IMR-90 (cell line): ENCODE results near the gene A1BG. TPM values are rescaled to one million over a fixed set of nuclear protein-coding genes. Genes with fewer than 3 reads are reported as not detected.
"Not testable (repeated sequence)": the region's sequence is repeated elsewhere in the genome, so short reads cannot be mapped to it uniquely, and the experiment has no call there.

Experiments
- ATAC-seq: fragments of 200-7000 bp; cut with Tn5 transposase; 2 replicates; pipeline ENCODE4 v1.9.1; 2020; ENCODE audit warnings: low read depth, mild to moderate bottlenecking, moderate library complexity
- BruUV-seq: library from RNA; stranded (reverse); fragments of 400-500 nt; replicated peaks from 2 replicates; lab custom pipeline; 2021; lab: Mats Ljungman, UMichigan
- CTCF ChIA-PET: fragments of 300-600 bp; formaldehyde crosslinking; extraction: SDS; loops from one replicate; lab custom pipeline; 2021; ENCODE audit warnings: antibody characterized with exemption; lab: Yijun Ruan, JAX
- POLR2A ChIA-PET: fragments of 300-600 bp; sonication (Branson Sonifier 250); formaldehyde crosslinking; loops from one replicate; lab custom pipeline; 2022; ENCODE audit warnings: antibody characterized with exemption; ENCODE audit not compliant: unreplicated experiment; lab: Charles Lee
- DNase-seq: peaks from one replicate; pipeline ENCODE4 v3.0.0; 2013
- H2AFZ ChIP-seq: replicated peaks from 2 replicates; pipeline ENCODE3; 2013; ENCODE audit warnings: low read length, mild to moderate bottlenecking; ENCODE audit not compliant: poor library complexity
- H2AK5ac ChIP-seq: 2 replicates; pipeline ENCODE4 v1.6.1; 2013; ENCODE audit warnings: low read depth, low read length, inconsistent platforms
- H2AK9ac ChIP-seq: replicated peaks from 2 replicates; pipeline ENCODE3; 2013; ENCODE audit warnings: mild to moderate bottlenecking, low read depth, low read length, moderate library complexity; ENCODE audit not compliant: poor library complexity
- H2BK120ac ChIP-seq: 2 replicates; pipeline ENCODE4 v1.6.1; 2013; ENCODE audit warnings: low read depth, low read length, inconsistent platforms
- H2BK15ac ChIP-seq: 3 replicates; pipeline ENCODE4 v1.6.1; 2013; ENCODE audit warnings: low read depth, low read length, inconsistent platforms
- H2BK20ac ChIP-seq: 2 replicates; pipeline ENCODE4 v1.6.1; 2013; ENCODE audit warnings: low read depth, mild to moderate bottlenecking, inconsistent platforms, low read length, moderate library complexity
- H2BK5ac ChIP-seq: 2 replicates; pipeline ENCODE4 v1.6.1; 2013; ENCODE audit warnings: mild to moderate bottlenecking, low read depth, low read length, inconsistent platforms; ENCODE audit not compliant: poor library complexity, severe bottlenecking
- H3K14ac ChIP-seq: replicated peaks from 2 replicates; pipeline ENCODE4 v1.6.1; 2013; ENCODE audit warnings: low read depth, low read length, inconsistent platforms
- H3K18ac ChIP-seq: 2 replicates; pipeline ENCODE4 v1.6.1; 2013; ENCODE audit warnings: low read depth, low read length, control low read depth
- H3K23ac ChIP-seq: 2 replicates; pipeline ENCODE4 v1.6.1; 2013; ENCODE audit warnings: low read depth, low read length, inconsistent platforms
- H3K27ac ChIP-seq: 2 replicates; pipeline ENCODE4 v1.5.1; 2013; ENCODE audit warnings: mild to moderate bottlenecking, control low read depth, low read length; ENCODE audit not compliant: insufficient read depth
- H3K27me3 ChIP-seq: 2 replicates; pipeline ENCODE4 v1.6.1; 2013; ENCODE audit warnings: low read length; ENCODE audit not compliant: control insufficient read depth, insufficient read depth
- H3K36me3 ChIP-seq: 2 replicates; pipeline ENCODE4 v1.6.1; 2013; ENCODE audit warnings: low read length, mixed read lengths; ENCODE audit not compliant: control insufficient read depth, insufficient read depth
- H3K4ac ChIP-seq: 2 replicates; pipeline ENCODE4 v1.6.1; 2013; ENCODE audit warnings: low read depth, low read length, inconsistent platforms
- H3K4me1 ChIP-seq: 2 replicates; pipeline ENCODE4 v1.6.1; 2013; ENCODE audit warnings: low read length, mixed read lengths; ENCODE audit not compliant: control insufficient read depth, insufficient read depth
- H3K4me2 ChIP-seq: 2 replicates; pipeline ENCODE4 v1.6.1; 2013; ENCODE audit warnings: low read depth, mild to moderate bottlenecking, control low read depth, low read length, moderate library complexity
- H3K4me3 ChIP-seq: 2 replicates; pipeline ENCODE4 v1.5.1; 2013; ENCODE audit warnings: low read depth, mild to moderate bottlenecking, control low read depth, low read length, moderate library complexity; ENCODE audit not compliant: insufficient read depth
- H3K56ac ChIP-seq: 2 replicates; pipeline ENCODE4 v1.6.1; 2013; ENCODE audit warnings: low read length, inconsistent platforms; ENCODE audit not compliant: insufficient read depth; ENCODE audit errors: extremely low read depth
- H3K79me1 ChIP-seq, 2 experiments: 2 replicates each; pipeline ENCODE4 v1.6.1; 2013; ENCODE audit warnings: low read length in 2 of 2, inconsistent platforms in 1 of 2, low read depth in 1 of 2
- H3K9ac ChIP-seq: 2 replicates; pipeline ENCODE4 v1.6.1; 2013; ENCODE audit warnings: low read depth, low read length, control low read depth
- H3K9me1 ChIP-seq: 2 replicates; pipeline ENCODE4 v1.6.1; 2013; ENCODE audit warnings: low read length, inconsistent platforms; ENCODE audit not compliant: insufficient read depth
- H3K9me3 ChIP-seq: 2 replicates; pipeline ENCODE4 v1.6.1; 2013; ENCODE audit warnings: low read length; ENCODE audit not compliant: control insufficient read depth, insufficient read depth
- H4K20me1 ChIP-seq: 2 replicates; pipeline ENCODE4 v1.6.1; 2013; ENCODE audit warnings: low read length, inconsistent platforms; ENCODE audit not compliant: insufficient read depth
- H4K5ac ChIP-seq: 2 replicates; pipeline ENCODE4 v1.6.1; 2013; ENCODE audit warnings: mild to moderate bottlenecking, low read depth, low read length, control low read depth
- H4K8ac ChIP-seq, 2 experiments: 2 replicates each; pipeline ENCODE4 v1.6.1; 2013; ENCODE audit warnings: low read depth in 2 of 2, low read length in 2 of 2, control low read depth in 1 of 2, inconsistent platforms in 1 of 2
- H4K91ac ChIP-seq: 2 replicates; pipeline ENCODE4 v1.6.1; 2013; ENCODE audit warnings: low read depth, low read length, inconsistent platforms; ENCODE audit not compliant: insufficient read depth
- CEBPB ChIP-seq: IDR thresholded peaks from 2 replicates; pipeline ENCODE4 v1.6.1; 2012; ENCODE audit warnings: low read depth, low read length, improper control_type of control experiment
- NFE2L2 ChIP-seq: fragments of 150-350 bp; IDR thresholded peaks from 2 replicates; pipeline ENCODE4 v1.6.1; 2016; ENCODE audit warnings: low read depth, mild to moderate bottlenecking, low read length
- RAD21 ChIP-seq: IDR thresholded peaks from 2 replicates; pipeline ENCODE4 v1.6.1; 2012; ENCODE audit warnings: low read length, improper control_type of control experiment
- RCOR1 ChIP-seq: IDR thresholded peaks from 2 replicates; pipeline ENCODE4 v1.6.1; 2012; ENCODE audit warnings: mild to moderate bottlenecking, low read length, improper control_type of control experiment; ENCODE audit not compliant: insufficient replicate concordance
- WGBS, 2 experiments: methylation state at CpG; one replicate each; pipeline versions ENCODE4 v1.1.5 to v1.1.7; 2013; ENCODE audit warnings: missing lambda C conversion rate in 2 of 2; ENCODE audit not compliant: insufficient read length in 1 of 2; ENCODE audit errors: extremely low coverage in 2 of 2; 5-methylcytosine and 5-hydroxymethylcytosine counted together
- dilution Hi-C: fragments of 300-500 bp; cut with HindIII; formaldehyde crosslinking; loops from one replicate; pipeline ENCODE4 v1.14.3; 2018; ENCODE audit warnings: low sequenced_read_pairs; ENCODE audit not compliant: unreplicated experiment
- in situ Hi-C: fragments of 300-500 bp; cut with MboI; formaldehyde crosslinking; loops from 3 replicates; pipeline ENCODE4 v1.14.3; 2019; ENCODE audit warnings: low sequenced_read_pairs, inconsistent platforms, mixed read lengths
- intact Hi-C: fragments of 100-400 bp; cut with micrococcal nuclease; formaldehyde crosslinking; loops from 2 replicates; pipeline ENCODE4 v1.10.0; 2022
- polyA plus RNA-seq, 3 experiments: library from polyadenylated mRNA; depleted of rRNA; stranded (reverse); fragments of >200 nt; gene quantifications; 2 replicates each; pipeline ENCODE4 v1.2.3, GENCODE V29; 2012; ENCODE audit warnings: low replicate concordance in 1 of 3
- total RNA-seq: library from RNA; depleted of rRNA; stranded (reverse); fragments of >200 nt; gene quantifications from 2 replicates; pipeline ENCODE4 v1.2.3, GENCODE V29; 2012

A1BG gene
- total and polyA plus RNA-seq, 2 of the 4 experiments (the other 2 are of a cell fraction), result 4.5 to 54.5 TPM

GRCh38 chr19:58311345-58311865, 41.9 kb downstream of the A1BG start:
- Histone ChIP-seq H3K4me1 (no peaks in the 10 kb centered on the region), H2BK5ac (no peak overlapping the region), H2BK15ac (no peak overlapping the region), H3K79me1 (peaks cover 22 to 32% of the 10 kb centered on the region in 2 experiments), H3K4ac (no peak overlapping the region), H2AFZ (no peak overlapping the region), H3K9ac (no peak overlapping the region), H3K4me2 (no peak overlapping the region), H4K20me1 (no peaks in the 10 kb centered on the region), H2AK9ac (no peak overlapping the region), H3K18ac (no peak overlapping the region), H3K27ac (no peak overlapping the region), H3K9me3 (no peaks in the 10 kb centered on the region), H3K4me3 (no peak overlapping the region), H4K8ac (no peak overlapping the region), H3K27me3 (no peaks in the 10 kb centered on the region), H4K5ac (no peak overlapping the region), H3K9me1 (0 out of 2 replicates have a peak, but pooled peaks cover 5% of the 10 kb centered on the region), H2BK20ac (no peak overlapping the region), H2BK120ac (no peak overlapping the region), H3K36me3 (peaks cover 47% of the 10 kb centered on the region), H4K91ac (no peak overlapping the region), H3K23ac (no peak overlapping the region), H2AK5ac (no peak overlapping the region), H3K56ac (no peak overlapping the region), H3K14ac (no peak overlapping the region)
- ChIA-PET POLR2A (no interaction called here), CTCF (no interaction called here)
- TF ChIP-seq CEBPB (no peak), NFE2L2 (no peak), RCOR1 (no peak), RAD21 (no peak)
- ATAC-seq (no peak), DNase-seq (no peak)
- no TSS peak for BruUV-seq
- dilution Hi-C loops (no loop called here), in situ Hi-C loops (no loop called here), intact Hi-C loops (no loop called here)
- 85% methylated on average over 3 of the region's 7 CpGs; no CpG with 5 or more reads in 1 of the 2 experiments for WGBS, 2 experiments

GRCh38 chr19:58310685-58311084, 42.6 kb downstream of the A1BG start:
- H2AFZ ChIP-seq, H3K56ac ChIP-seq, H3K27me3 ChIP-seq, H3K9me3 ChIP-seq, H3K9ac ChIP-seq, H3K4me2 ChIP-seq, dilution Hi-C loops, H4K20me1 ChIP-seq, H2AK5ac ChIP-seq, H3K18ac ChIP-seq, intact Hi-C loops, ATAC-seq, H3K9me1 ChIP-seq, H2BK15ac ChIP-seq, H3K23ac ChIP-seq, H2BK5ac ChIP-seq, H2BK120ac ChIP-seq, H3K4ac ChIP-seq, H2BK20ac ChIP-seq, CTCF ChIA-PET, H2AK9ac ChIP-seq, POLR2A ChIA-PET, DNase-seq, H4K5ac ChIP-seq, H3K4me1 ChIP-seq, H3K14ac ChIP-seq, H3K4me3 ChIP-seq, H4K91ac ChIP-seq, in situ Hi-C loops, BruUV-seq, H3K27ac ChIP-seq, H4K8ac ChIP-seq: not testable (repeated sequence)
- Histone ChIP-seq H3K36me3 (peaks cover 42% of the 10 kb centered on the region), H3K79me1 (peaks cover 30 to 33% of the 10 kb centered on the region in 2 experiments)
- no CpG with 5 or more reads among the region's 13 CpGs for WGBS, 2 experiments
